GM23338 (cell line): ENCODE measurements around the gene RNF103. TPM values are rescaled to one million over a fixed set of nuclear protein-coding genes. Genes with fewer than 3 reads are reported as not detected.

Source experiments
- ATAC-seq: fragments of 200-7000 bp; cut with Tn5 transposase; 3 replicates; pipeline ENCODE4 v1.9.1; 2020
- DNase-seq: peaks from one replicate; pipeline ENCODE4 v3.0.0-alpha.2; 2015; ENCODE audit warnings: low spot score
- H2AFZ ChIP-seq: fragments of 200-600 bp; sonication (generic); 2 replicates; pipeline ENCODE4 v1.8.0; 2016; ENCODE audit warnings: antibody characterized with exemption, mild to moderate bottlenecking, moderate library complexity
- H3F3A ChIP-seq: fragments of 200-600 bp; sonication (generic); replicated peaks from 2 replicates; pipeline ENCODE4 v1.8.0; 2017; ENCODE audit warnings: antibody characterized with exemption, mixed run types, low read depth
- H3K27ac ChIP-seq: fragments of 200-600 bp; sonication (generic); 2 replicates; pipeline ENCODE4 v1.6.1; 2016; ENCODE audit warnings: low read depth
- H3K27me3 ChIP-seq: fragments of 200-600 bp; sonication (generic); 2 replicates; pipeline ENCODE4 v1.8.0; 2016; ENCODE audit warnings: mild to moderate bottlenecking, mixed run types, moderate library complexity; ENCODE audit not compliant: insufficient read depth
- H3K36me3 ChIP-seq: fragments of 200-600 bp; sonication (generic); 2 replicates; pipeline ENCODE4 v1.8.0; 2016; ENCODE audit warnings: mild to moderate bottlenecking; ENCODE audit not compliant: insufficient read depth
- H3K4me1 ChIP-seq: fragments of 200-600 bp; sonication (generic); 2 replicates; pipeline ENCODE4 v1.8.0; 2016; ENCODE audit warnings: mild to moderate bottlenecking, moderate library complexity; ENCODE audit not compliant: insufficient read depth
- H3K4me2 ChIP-seq: fragments of 200-600 bp; sonication (generic); 2 replicates; pipeline ENCODE4 v1.7.1; 2017; ENCODE audit warnings: mixed run types
- H3K4me3 ChIP-seq: fragments of 200-600 bp; sonication (generic); 2 replicates; pipeline ENCODE4 v1.6.1; 2016; ENCODE audit warnings: mixed run types
- H3K79me2 ChIP-seq: fragments of 200-600 bp; sonication (generic); replicated peaks from 2 replicates; pipeline ENCODE4 v1.8.0; 2017; ENCODE audit warnings: mild to moderate bottlenecking; ENCODE audit not compliant: insufficient read depth
- H3K9me2 ChIP-seq: fragments of 200-600 bp; sonication (generic); 2 replicates; pipeline ENCODE4 v1.8.0; 2017; ENCODE audit not compliant: insufficient read depth
- H4K20me1 ChIP-seq: fragments of 200-600 bp; sonication (generic); replicated peaks from 2 replicates; pipeline ENCODE4 v1.8.0; 2017; ENCODE audit warnings: mild to moderate bottlenecking; ENCODE audit not compliant: insufficient read depth
- H3K27ac Mint-ChIP-seq: 2 replicates; pipeline ENCODE4 v1.8.0; 2020; ENCODE audit warnings: inconsistent platforms, mild to moderate bottlenecking, moderate library complexity, mixed read lengths
- H3K27me3 Mint-ChIP-seq: 3 replicates; pipeline ENCODE4 v1.8.0; 2022; ENCODE audit warnings: low read depth, mild to moderate bottlenecking, moderate library complexity, mixed read lengths, inconsistent platforms; ENCODE audit not compliant: insufficient read depth, poor library complexity
- H3K36me3 Mint-ChIP-seq: 3 replicates; pipeline ENCODE4 v1.8.0; 2021; ENCODE audit warnings: low read depth, mild to moderate bottlenecking, inconsistent platforms, moderate library complexity, mixed read lengths
- H3K4me1 Mint-ChIP-seq: 3 replicates; pipeline ENCODE4 v1.8.0; 2020; ENCODE audit warnings: mild to moderate bottlenecking, inconsistent platforms, mixed read lengths
- H3K4me3 Mint-ChIP-seq: 3 replicates; pipeline ENCODE4 v1.8.0; 2021; ENCODE audit warnings: moderate library complexity, mild to moderate bottlenecking, inconsistent platforms, mixed read lengths
- H3K9me3 Mint-ChIP-seq: 3 replicates; pipeline ENCODE4 v1.8.0; 2020; ENCODE audit warnings: moderate library complexity, mild to moderate bottlenecking, inconsistent platforms, mixed read lengths
- CREB1 ChIP-seq: fragments of 250-450 bp; sonication (Bioruptor Pico); IDR thresholded peaks from 2 replicates; pipeline ENCODE4 v1.5.0; 2020; ENCODE audit warnings: low read depth, mild to moderate bottlenecking, moderate library complexity
- ETS1 ChIP-seq: IDR thresholded peaks from 2 replicates; pipeline ENCODE4 v1.6.1; 2016; ENCODE audit warnings: antibody characterized with exemption
- EZH2 ChIP-seq: fragments of 200-600 bp; sonication (generic); IDR thresholded peaks from one replicate; pipeline ENCODE4 v1.8.0; 2017; ENCODE audit warnings: antibody characterized with exemption, mild to moderate bottlenecking, low read depth; ENCODE audit not compliant: unreplicated experiment
- EZH2phosphoT487 ChIP-seq: fragments of 200-600 bp; sonication (generic); IDR thresholded peaks from one replicate; pipeline ENCODE4 v1.8.1; 2018; ENCODE audit warnings: antibody characterized with exemption; ENCODE audit not compliant: unreplicated experiment
- JUNB ChIP-seq: IDR thresholded peaks from one replicate; pipeline ENCODE4 v1.6.1; 2016; ENCODE audit warnings: antibody characterized with exemption; ENCODE audit not compliant: unreplicated experiment
- NANOG ChIP-seq: IDR thresholded peaks from 2 replicates; pipeline ENCODE4 v1.6.1; 2016; ENCODE audit warnings: antibody characterized with exemption, borderline replicate concordance
- POLR2AphosphoS5 ChIP-seq: IDR thresholded peaks from 2 replicates; pipeline ENCODE4 v1.6.1; 2016; ENCODE audit warnings: antibody characterized with exemption, low read depth
- STAT1 ChIP-seq: IDR thresholded peaks from one replicate; pipeline ENCODE4 v1.6.1; 2016; ENCODE audit warnings: antibody characterized with exemption; ENCODE audit not compliant: unreplicated experiment
- ZNF114 ChIP-seq: fragments of 250-450 bp; sonication (Bioruptor Pico); IDR thresholded peaks from 2 replicates; pipeline ENCODE4 v1.5.0; 2020; ENCODE audit warnings: mild to moderate bottlenecking, moderate library complexity
- ZNF331 ChIP-seq: fragments of 250-450 bp; sonication (Bioruptor Pico); IDR thresholded peaks from 2 replicates; pipeline ENCODE4 v1.5.0; 2020; ENCODE audit warnings: low read depth, mild to moderate bottlenecking, moderate library complexity
- polyA plus RNA-seq: library from polyadenylated mRNA; unstranded; fragments of >200 nt; fragmentation: Nextera tagmentation; extraction: Ambion mirVana; gene quantifications from 2 replicates; pipeline ENCODE4 v1.2.1, GENCODE V29; 2016
- total RNA-seq: library from RNA; depleted of rRNA; stranded (reverse); fragments of >200 nt; shearing (Covaris generic); gene quantifications from 2 replicates; pipeline ENCODE4 v1.2.3, GENCODE V29; 2014
- TF ChIP-seq, protein P1 (sequence below): fragments of 250-450 bp; sonication (Bioruptor Pico); IDR thresholded peaks from 2 replicates; pipeline ENCODE4 v1.5.0; 2020; ENCODE audit warnings: mild to moderate bottlenecking, moderate library complexity

Gene RNF103
- total and polyA plus RNA-seq, 2 experiments from 2014 or later = 3.8 to 5.9 TPM

GRCh38 chr2:86628091-86628522 lies 4.4 kb upstream of the RNF103 start:
- Mint-ChIP-seq H3K4me3 (no peak overlapping the region), H3K9me3 (no peaks in the 10 kb centered on the region), H3K27ac (no peak overlapping the region), H3K27me3 (no peaks in the 10 kb centered on the region), H3K4me1 (peaks cover 13% of the 10 kb centered on the region), H3K36me3 (no peaks in the 10 kb centered on the region)
- no peak overlapping the region for H3K4me2 ChIP-seq
- DNase-seq (no peak), ATAC-seq (no peak)
- H4K20me1 ChIP-seq = no peaks in the 10 kb centered on the region
- H3K4me3 ChIP-seq = no peak overlapping the region
- no peaks in the 10 kb centered on the region for H3K27me3 ChIP-seq
- H3F3A ChIP-seq = no peaks in the 10 kb centered on the region
- H3K4me1 ChIP-seq = no peaks in the 10 kb centered on the region
- H3K79me2 ChIP-seq = no peaks in the 10 kb centered on the region
- no peak for TF ChIP-seq EZH2phosphoT487
- TF ChIP-seq ZNF114 (CRISPR knock-in tag) = no peak
- TF ChIP-seq NANOG = no peak
- TF ChIP-seq ZNF331 (CRISPR knock-in tag) = no peak
- no peak for TF ChIP-seq ETS1
- TF ChIP-seq, protein P1, sequence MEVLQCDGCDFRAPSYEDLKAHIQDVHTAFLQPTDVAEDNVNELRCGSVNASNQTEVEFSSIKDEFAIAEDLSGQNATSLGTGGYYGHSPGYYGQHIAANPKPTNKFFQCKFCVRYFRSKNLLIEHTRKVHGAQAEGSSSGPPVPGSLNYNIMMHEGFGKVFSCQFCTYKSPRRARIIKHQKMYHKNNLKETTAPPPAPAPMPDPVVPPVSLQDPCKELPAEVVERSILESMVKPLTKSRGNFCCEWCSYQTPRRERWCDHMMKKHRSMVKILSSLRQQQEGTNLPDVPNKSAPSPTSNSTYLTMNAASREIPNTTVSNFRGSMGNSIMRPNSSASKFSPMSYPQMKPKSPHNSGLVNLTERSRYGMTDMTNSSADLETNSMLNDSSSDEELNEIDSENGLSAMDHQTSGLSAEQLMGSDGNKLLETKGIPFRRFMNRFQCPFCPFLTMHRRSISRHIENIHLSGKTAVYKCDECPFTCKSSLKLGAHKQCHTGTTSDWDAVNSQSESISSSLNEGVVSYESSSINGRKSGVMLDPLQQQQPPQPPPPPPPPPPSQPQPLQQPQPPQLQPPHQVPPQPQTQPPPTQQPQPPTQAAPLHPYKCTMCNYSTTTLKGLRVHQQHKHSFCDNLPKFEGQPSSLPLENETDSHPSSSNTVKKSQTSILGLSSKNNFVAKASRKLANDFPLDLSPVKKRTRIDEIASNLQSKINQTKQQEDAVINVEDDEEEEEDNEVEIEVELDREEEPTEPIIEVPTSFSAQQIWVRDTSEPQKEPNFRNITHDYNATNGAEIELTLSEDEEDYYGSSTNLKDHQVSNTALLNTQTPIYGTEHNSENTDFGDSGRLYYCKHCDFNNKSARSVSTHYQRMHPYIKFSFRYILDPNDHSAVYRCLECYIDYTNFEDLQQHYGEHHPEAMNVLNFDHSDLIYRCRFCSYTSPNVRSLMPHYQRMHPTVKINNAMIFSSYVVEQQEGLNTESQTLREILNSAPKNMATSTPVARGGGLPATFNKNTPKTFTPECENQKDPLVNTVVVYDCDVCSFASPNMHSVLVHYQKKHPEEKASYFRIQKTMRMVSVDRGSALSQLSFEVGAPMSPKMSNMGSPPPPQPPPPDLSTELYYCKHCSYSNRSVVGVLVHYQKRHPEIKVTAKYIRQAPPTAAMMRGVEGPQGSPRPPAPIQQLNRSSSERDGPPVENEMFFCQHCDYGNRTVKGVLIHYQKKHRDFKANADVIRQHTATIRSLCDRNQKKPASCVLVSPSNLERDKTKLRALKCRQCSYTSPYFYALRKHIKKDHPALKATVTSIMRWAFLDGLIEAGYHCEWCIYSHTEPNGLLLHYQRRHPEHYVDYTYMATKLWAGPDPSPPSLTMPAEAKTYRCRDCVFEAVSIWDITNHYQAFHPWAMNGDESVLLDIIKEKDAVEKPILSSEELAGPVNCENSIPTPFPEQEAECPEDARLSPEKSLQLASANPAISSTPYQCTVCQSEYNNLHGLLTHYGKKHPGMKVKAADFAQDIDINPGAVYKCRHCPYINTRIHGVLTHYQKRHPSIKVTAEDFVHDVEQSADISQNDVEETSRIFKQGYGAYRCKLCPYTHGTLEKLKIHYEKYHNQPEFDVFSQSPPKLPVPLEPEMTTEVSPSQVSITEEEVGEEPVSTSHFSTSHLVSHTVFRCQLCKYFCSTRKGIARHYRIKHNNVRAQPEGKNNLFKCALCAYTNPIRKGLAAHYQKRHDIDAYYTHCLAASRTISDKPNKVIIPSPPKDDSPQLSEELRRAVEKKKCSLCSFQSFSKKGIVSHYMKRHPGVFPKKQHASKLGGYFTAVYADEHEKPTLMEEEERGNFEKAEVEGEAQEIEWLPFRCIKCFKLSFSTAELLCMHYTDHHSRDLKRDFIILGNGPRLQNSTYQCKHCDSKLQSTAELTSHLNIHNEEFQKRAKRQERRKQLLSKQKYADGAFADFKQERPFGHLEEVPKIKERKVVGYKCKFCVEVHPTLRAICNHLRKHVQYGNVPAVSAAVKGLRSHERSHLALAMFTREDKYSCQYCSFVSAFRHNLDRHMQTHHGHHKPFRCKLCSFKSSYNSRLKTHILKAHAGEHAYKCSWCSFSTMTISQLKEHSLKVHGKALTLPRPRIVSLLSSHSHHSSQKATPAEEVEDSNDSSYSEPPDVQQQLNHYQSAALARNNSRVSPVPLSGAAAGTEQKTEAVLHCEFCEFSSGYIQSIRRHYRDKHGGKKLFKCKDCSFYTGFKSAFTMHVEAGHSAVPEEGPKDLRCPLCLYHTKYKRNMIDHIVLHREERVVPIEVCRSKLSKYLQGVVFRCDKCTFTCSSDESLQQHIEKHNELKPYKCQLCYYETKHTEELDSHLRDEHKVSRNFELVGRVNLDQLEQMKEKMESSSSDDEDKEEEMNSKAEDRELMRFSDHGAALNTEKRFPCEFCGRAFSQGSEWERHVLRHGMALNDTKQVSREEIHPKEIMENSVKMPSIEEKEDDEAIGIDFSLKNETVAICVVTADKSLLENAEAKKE (CRISPR knock-in tag) = no peak
- TF ChIP-seq POLR2AphosphoS5 = no peak
- no peak for TF ChIP-seq JUNB
- no peak for TF ChIP-seq CREB1 (CRISPR knock-in tag)
- no peak for TF ChIP-seq EZH2
- TF ChIP-seq STAT1 = no peak
- H3K9me2 ChIP-seq = no peaks in the 10 kb centered on the region
- no peaks in the 10 kb centered on the region for H3K36me3 ChIP-seq
- H3K27ac ChIP-seq = no peak overlapping the region
- no peak overlapping the region for H2AFZ ChIP-seq
